Measurements from ENCODE around the gene MAVS. TPM values are rescaled to one million over a fixed set of nuclear protein-coding genes. Genes with fewer than 3 reads are reported as not detected.
A peak's percentile ranks its signal among the peaks of the same experiment; 100 is the strongest.

Gene MAVS
- total RNA-seq, result 10 to 100 TPM; 17.8 to 39.6 TPM
- polyA plus RNA-seq, result 10 to 100 TPM; 13.2 to 24.0 TPM
- long read RNA-seq, donor 1, partial matches to known transcripts, result 12 of 12 reads
- long read RNA-seq, donor 1, other reads (novel, unspliced or antisense), result 0 of 12 reads
- long read RNA-seq, donor 2, full-length matches to known transcripts, result 1 of 6 reads
- long read RNA-seq, donor 2, partial matches to known transcripts, result 5 of 6 reads
- long read RNA-seq, donor 2, other reads (novel, unspliced or antisense), result 0 of 6 reads
- long read RNA-seq, donor 3, result 0 reads
- long read RNA-seq, donor 4, result 0 reads
- long read RNA-seq, donor 5, full-length matches to known transcripts, result 2 of 25 reads
- long read RNA-seq, donor 5, partial matches to known transcripts, result 23 of 25 reads
- long read RNA-seq, donor 5, other reads (novel, unspliced or antisense), result 0 of 25 reads

DNA sequence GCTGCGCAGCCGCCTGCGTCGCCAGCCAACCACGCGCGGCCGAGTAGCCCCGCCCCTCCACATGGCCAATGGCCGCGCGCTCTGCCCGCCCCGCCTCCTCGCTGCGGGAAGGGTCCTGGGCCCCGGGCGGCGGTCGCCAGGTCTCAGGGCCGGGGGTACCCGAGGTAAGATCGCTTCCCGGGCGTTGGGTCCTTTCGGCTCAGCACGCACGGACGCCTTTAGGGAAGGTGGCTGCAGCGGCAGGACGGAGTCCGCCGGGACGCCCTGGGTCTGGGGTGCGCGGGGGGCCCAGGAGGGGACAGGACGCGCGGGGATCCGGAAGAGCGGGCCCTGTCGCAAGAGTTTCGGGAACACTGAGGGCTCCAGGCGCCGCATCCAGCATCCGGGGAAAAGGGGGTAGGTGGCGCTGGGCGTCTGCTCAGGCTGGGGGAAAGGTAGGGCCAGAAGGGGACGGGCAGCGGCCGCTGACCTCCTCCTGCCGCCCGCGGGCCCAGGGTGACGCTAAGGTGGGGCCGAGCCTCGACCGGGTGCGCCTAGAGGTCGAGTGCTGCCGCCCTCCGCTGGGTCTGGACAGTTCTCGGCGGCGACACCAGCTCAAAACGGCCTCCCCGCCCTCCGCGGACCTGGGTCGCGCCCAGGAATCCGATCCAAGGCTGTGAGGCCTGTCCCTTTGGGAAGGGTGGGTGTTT is at the start of gene MAVS:
Gene MAVS, plus strand, starts transcription at position 95 of the 689 bp plus-strand sequence. CDS start 7,791 bp downstream, outside the sequence.
- Histone ChIP-seq H3K4me1 (ENCODE audit: control insufficient read depth in 5 of 5, insufficient read depth in 5 of 5, low read length in 5 of 5) (peaks cover 0 to 12% (median 0%) of the 10 kb centered on the region in 5 donors), H3K9ac (ENCODE audit: insufficient read depth in 1 of 2, low read length in 2 of 2) (peak within 1 kb of the TSS; percentile 82 to 95), H3K36me3 (ENCODE audit: control insufficient read depth in 4 of 4, insufficient read depth in 4 of 4, low read length in 4 of 4) (peaks cover 0 to 3% (median 0%) of the 10 kb centered on the region in 4 donors), H3K9me3 (ENCODE audit: control insufficient read depth in 4 of 4, insufficient read depth in 3 of 4, low read length in 3 of 4) (no peaks in the 10 kb centered on the region), H3K4me3 (peak within 1 kb of the TSS; percentile 96), H3K27me3 (ENCODE audit: control insufficient read depth in 3 of 3, insufficient read depth in 3 of 3, low read length in 2 of 3) (no peaks in the 10 kb centered on the region), H3K27ac (ENCODE audit: low read depth in 1 of 2, low read length in 1 of 2) (peak within 1 kb of the TSS; percentile 84 to 97)
- 0 to 1% methylated on average over 57 to 72 of the region's 72 CpGs for WGBS, 2 donors
- TF ChIP-seq, protein P1, sequence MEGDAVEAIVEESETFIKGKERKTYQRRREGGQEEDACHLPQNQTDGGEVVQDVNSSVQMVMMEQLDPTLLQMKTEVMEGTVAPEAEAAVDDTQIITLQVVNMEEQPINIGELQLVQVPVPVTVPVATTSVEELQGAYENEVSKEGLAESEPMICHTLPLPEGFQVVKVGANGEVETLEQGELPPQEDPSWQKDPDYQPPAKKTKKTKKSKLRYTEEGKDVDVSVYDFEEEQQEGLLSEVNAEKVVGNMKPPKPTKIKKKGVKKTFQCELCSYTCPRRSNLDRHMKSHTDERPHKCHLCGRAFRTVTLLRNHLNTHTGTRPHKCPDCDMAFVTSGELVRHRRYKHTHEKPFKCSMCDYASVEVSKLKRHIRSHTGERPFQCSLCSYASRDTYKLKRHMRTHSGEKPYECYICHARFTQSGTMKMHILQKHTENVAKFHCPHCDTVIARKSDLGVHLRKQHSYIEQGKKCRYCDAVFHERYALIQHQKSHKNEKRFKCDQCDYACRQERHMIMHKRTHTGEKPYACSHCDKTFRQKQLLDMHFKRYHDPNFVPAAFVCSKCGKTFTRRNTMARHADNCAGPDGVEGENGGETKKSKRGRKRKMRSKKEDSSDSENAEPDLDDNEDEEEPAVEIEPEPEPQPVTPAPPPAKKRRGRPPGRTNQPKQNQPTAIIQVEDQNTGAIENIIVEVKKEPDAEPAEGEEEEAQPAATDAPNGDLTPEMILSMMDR (IDR thresholded peaks at IDR 0.05; ENCODE audit: control extremely low read depth, extremely low read depth), result no peak
- peak; percentile 97 for ATAC-seq (ENCODE audit: insufficient read depth, low FRiP score)
- peak; percentile 87 to 92 (median 87) for DNase-seq

DNA sequence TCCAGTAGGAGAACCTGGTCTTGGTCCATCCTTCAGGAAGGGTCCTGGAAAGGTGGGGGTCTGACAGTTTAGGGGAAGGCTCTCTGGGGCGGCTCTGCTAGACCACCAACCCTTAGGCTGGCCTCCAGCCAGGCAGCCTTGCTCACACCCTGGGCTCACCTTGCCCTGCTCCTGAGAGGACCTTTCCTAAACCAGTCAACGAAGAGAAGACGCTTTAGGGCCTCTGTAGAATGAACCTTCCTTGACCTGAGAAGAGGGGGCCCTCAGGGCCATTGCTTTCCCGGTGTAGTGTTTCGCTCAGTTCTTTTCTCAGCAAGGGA is 49.4 kb upstream of the MAVS start:
- Histone ChIP-seq H3K9me3 (ENCODE audit: control insufficient read depth in 4 of 4, insufficient read depth in 3 of 4, low read length in 3 of 4) (no peaks in the 10 kb centered on the region), H3K27ac (ENCODE audit: low read depth in 1 of 2, low read length in 1 of 2) (peak overlapping the region in 1 of 2 donors; percentile 78), H3K36me3 (ENCODE audit: control insufficient read depth in 4 of 4, insufficient read depth in 4 of 4, low read length in 4 of 4) (peaks cover 0 to 34% (median 13%) of the 10 kb centered on the region in 4 donors), H3K4me3 (peak overlapping the region; percentile 87), H3K4me1 (ENCODE audit: control insufficient read depth in 5 of 5, insufficient read depth in 5 of 5, low read length in 5 of 5) (peaks cover 0 to 40% (median 14%) of the 10 kb centered on the region in 5 donors), H3K9ac (ENCODE audit: insufficient read depth in 1 of 2, low read length in 2 of 2) (peak overlapping the region in 1 of 2 donors; percentile 2), H3K27me3 (ENCODE audit: control insufficient read depth in 3 of 3, insufficient read depth in 3 of 3, low read length in 2 of 3) (no peaks in the 10 kb centered on the region)
- TF ChIP-seq, protein P1 (IDR thresholded peaks at IDR 0.05; ENCODE audit: control extremely low read depth, extremely low read depth), result no peak
- 63 to 91% methylated on average over 5 of the region's 5 CpGs for WGBS, 2 donors
- ATAC-seq (ENCODE audit: insufficient read depth, low FRiP score), result no peak
- no peak for DNase-seq

DNA sequence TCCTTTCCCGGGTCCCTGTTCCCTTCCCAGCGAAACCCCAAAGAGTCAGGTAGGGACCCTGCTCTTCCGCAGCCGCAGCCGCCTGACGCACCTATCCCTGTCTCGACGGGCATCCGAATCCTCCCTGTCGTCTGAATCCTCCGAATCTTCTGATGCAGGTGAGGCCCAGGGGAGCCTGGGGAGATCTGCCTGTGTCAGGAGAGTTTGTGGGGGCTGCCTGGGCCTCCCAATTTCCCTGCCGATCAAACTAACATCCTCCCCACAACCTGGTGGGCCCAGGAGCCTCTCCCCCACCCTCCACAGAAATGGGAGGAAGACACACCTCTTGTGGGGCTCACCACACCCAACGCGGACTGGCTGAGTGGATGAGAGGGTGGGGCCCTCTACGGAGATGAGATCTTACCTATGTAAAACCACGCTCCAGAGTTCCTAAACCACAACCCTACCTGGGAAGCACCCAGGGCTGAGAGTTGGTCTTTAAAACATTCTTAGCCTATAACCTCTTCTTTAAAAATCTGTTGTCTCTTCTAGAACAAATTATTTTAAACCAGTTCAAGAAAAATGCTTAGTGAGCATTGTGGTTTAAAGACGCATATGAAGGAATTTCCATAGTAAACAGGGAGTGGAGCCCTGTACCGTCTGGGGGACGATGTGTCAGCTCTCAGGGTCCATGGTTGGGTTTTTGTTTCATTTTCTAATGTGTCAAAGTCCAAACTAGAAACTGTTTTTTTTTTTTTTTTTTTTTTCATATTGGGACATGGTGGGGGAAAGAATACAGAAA is 48.9 kb upstream of the MAVS start:
- H3K27ac ChIP-seq (ENCODE audit: low read depth in 1 of 2, low read length in 1 of 2), result peak overlapping the region in 1 of 2 donors; percentile 78
- DNase-seq (no peak), ATAC-seq (ENCODE audit: insufficient read depth, low FRiP score) (no peak)
- no peaks in the 10 kb centered on the region for H3K27me3 ChIP-seq (ENCODE audit: control insufficient read depth in 3 of 3, insufficient read depth in 3 of 3, low read length in 2 of 3)
- H3K9me3 ChIP-seq (ENCODE audit: control insufficient read depth in 4 of 4, insufficient read depth in 3 of 4, low read length in 3 of 4), result no peaks in the 10 kb centered on the region
- H3K9ac ChIP-seq (ENCODE audit: insufficient read depth in 1 of 2, low read length in 2 of 2), result peak overlapping the region in 1 of 2 donors; percentile 2
- peaks cover 0 to 40% (median 14%) of the 10 kb centered on the region in 5 donors for H3K4me1 ChIP-seq (ENCODE audit: control insufficient read depth in 5 of 5, insufficient read depth in 5 of 5, low read length in 5 of 5)
- peak overlapping the region; percentile 87 for H3K4me3 ChIP-seq
- H3K36me3 ChIP-seq (ENCODE audit: control insufficient read depth in 4 of 4, insufficient read depth in 4 of 4, low read length in 4 of 4), result peaks cover 0 to 38% (median 14%) of the 10 kb centered on the region in 4 donors
- TF ChIP-seq, protein P1 (IDR thresholded peaks at IDR 0.05; ENCODE audit: control extremely low read depth, extremely low read depth), result no peak
- WGBS, 2 donors, result 57 to 77% methylated on average over 19 of the region's 19 CpGs
